Anterior cingulate cortex (tissue), 58 donors: ENCODE measurements around the gene HLA-DMB.

Experiments used
- DNase-seq, 58 donors: peaks; one replicate each; lab custom pipeline; 2025; lab: John Stamatoyannopoulos, UW

Gene HLA-DMB

GRCh38 chr6:32940656-32941213 lies at the start of gene HLA-DMB:
Gene HLA-DMB, minus strand, starts transcription at chr6:32941028. Its CDS starts 221 bp downstream, at chr6:32940807.
- DNase-seq: peak in 28 of 58 donors; percentile 12 to 86 (median 34)

DNA sequence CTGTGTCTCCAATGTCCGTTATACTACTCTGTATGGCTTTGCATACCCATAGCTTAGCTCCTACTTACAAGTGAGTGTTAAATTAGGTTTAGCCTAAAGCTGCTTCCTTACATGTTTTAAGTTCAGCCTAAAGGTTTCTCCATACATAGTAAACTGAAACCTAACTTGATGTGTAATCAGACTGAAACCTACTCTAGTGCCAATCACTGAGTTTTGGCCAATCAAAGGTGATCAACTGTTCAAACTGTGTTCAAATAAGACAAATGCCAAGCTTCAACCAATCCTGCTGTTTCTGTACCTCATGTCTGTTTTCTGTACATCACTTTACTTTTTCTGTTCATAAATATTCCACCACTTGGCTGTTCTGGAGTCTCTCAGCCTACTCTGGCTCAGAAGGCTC lies 48.5 kb upstream of the HLA-DMB start:
- no peak for DNase-seq

DNA sequence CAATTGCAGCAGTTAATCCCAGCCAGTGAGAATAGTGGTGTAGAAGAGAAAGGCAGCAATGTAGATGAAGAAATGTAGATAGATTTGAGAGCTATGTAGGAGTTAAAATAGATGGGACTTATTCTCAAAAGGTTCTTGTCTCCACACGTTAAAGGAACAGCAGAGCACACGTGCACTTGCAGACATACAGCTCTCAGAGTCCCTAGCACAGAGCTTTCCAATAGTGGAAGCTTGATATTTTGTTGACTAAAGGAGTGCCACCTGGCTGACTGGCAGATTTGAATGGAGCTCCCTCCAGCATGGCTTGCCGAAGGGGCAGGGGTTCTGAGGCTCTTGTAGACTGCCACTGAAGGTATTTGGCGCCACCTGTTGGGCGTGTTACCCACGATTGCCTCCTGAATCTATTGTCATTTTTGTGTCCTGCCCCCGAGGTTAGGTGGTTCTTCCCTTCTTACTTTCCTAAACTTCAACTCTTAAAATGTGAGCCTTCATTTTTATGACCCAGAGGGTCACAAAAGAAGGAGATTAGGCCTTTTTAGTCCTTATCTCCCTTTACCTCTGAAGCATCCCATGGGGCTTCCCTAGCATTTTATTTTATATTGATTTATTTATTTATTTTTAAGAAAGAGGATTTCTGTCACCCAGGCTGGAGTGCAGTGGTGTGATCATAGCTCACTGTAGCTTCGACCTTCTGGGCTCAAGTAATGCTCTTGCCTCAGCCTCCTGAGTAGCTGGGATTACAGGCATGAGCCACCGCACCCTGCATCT lies 44.0 kb upstream of the HLA-DMB start:
- peak in 52 of 58 donors; percentile 19 to 94 (median 66) for DNase-seq

DNA sequence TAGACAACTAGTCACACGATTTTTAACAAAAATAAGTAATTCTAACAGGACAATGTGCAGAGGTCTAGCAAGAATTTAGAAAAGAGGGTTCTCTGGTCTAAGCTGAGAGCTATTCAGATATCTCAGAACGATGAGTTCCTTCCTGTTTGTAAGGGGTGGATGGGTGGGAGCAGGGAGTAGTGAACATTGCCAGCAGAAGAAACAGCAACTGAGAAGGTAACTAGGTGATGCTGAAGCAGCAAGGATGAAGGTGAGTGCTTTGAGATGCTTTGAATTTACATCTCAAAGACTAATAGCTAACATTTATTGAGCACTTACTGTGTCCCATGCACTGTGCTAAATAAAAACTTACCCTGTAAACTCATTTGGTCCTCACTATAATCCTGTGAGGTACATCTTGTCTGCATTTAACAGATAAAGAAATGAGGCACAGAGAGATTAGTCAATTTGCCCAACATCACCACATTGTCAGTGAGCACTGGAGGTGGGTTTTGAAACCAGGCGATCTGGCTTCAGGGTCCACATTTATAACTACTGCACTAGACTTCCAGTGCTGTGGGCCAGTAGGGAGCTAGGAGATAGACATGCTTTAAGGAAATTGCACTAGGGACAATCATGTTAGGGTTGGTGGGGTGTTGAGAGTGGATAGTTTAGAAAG lies 43.3 kb upstream of the HLA-DMB start:
- DNase-seq: no peak

DNA sequence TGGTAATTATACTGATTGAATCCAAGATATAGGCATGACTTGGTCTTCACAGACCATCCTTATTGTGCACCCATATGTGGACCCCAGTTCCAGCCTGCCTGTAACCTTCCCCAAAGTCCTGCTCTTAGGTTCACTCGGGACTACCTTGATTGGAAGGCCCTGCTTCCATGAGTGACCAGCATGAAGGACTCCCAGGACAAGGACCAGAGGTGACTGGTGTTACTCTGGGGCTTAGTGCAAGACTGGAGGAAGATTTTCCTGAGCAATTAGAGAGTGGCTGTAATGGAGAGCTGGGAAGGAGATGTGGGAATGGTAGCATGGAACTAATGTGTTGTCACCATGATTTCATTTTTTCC lies 42.6 kb upstream of the HLA-DMB start:
- DNase-seq: no peak

DNA sequence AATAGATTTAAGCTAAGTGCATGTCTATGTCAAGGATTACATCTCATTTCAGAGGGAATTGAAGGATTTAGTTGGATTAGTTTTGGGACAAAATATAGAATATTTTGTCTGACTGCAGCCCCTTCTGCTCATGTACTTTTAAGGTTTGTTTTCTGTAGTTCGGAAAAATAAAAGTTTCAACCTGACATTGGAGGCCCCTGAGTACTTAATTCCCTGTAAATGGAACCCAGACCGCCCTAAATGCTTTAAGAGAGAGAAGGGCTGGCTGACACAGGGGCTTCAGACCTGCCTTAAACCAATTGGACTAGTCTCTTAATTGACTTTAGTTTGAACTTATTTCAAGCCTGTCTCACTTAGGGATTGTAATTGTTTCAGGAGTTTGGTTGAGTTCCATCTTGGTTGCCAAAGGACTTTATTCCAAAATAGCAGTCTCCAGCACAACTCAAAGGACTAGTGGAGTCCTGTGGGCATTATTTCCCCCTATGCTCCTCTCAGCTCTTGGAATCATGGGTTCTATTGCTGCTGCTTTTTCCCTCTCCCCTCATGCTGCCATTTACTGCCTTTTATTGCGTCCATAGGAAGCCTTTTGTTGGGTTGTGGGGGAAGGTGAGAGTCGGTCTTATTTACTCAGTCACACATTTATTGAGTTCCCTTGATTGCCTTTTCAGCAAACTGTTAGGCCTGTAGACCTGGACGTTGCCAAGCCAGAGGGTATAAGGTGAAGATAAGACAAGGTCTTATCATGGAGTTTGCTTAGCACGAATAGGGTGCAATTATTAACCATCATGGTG lies 42.1 kb upstream of the HLA-DMB start:
- peak in 1 of 58 donors; percentile 17 for DNase-seq

DNA sequence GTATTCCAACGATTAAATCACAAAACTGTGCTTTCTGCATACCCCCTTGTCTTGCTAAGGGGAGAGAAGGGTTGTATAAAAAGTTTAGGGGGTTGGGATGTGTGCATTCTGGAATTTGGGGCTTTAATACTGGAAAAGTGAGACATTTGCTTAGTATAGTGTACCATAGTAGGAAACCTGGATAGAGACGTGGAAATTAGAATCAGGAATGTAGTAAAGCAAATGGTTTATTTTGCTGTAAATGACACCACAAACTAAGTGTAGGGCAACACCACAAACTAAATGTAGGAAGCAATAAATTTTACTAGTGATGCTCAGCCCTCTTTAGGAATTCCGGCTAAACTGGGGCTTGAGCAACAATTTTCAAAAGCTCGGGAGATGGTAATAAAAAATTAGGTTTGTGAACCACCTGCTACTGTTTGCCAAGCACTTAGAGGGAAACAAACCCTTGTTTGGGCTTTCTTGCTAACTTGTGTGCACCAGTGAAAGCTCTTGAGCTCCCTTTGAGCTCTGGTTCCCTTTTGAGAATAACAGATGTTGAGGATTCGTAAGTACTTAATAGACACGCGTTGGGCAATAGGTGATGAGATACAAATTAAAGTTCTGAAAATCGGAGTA lies 41.4 kb upstream of the HLA-DMB start:
- DNase-seq: no peak

- DNase-seq: no peak
Observed at GRCh38 chr6:32980488-32981038, 39.7 kb upstream of the HLA-DMB start.

DNA sequence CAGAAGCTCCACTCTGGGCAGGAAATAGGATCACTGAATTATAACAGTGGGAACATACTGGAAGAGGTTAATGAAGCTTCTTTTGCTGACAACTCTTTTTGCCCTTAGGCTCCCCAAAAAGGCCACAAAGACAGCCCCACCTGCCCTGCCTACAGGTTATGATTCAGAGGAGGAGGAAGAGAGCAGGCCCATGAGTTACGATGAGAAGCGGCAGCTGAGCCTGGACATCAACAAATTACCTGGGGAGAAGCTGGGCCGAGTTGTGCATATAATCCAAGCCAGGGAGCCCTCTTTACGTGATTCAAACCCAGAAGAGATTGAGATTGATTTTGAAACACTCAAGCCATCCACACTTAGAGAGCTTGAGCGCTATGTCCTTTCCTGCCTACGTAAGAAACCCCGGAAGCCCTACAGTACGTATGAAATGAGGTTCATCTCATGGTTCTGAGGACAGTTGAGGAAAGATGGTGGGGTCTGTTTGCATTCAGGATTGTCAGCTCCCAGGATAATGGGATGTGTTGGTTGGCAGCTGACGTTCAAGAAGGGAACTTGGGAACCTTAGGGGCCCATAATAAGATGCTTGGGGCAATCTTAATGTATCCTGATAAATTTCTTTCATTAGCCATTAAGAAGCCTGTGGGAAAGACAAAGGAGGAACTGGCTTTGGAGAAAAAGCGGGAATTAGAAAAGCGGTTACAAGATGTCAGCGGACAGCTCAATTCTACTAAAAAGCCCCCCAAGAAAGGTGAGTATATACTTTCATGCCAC lies 39.1 kb upstream of the HLA-DMB start:
- no peak for DNase-seq

DNA sequence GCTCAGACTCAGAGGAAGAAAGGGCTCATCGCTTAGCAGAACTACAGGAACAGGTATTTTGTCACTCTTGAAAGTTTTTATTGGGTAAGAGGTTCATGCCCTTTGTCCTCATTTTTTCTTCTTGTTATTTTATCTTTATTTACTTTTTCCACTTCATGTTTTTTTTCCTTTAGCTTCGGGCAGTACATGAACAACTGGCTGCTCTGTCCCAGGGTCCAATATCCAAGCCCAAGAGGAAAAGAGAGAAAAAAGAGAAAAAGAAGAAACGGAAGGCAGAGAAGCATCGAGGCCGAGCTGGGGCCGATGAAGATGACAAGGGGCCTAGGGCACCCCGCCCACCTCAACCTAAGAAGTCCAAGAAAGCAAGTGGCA lies 37.1 kb upstream of the HLA-DMB start:
- no peak for DNase-seq

DNA sequence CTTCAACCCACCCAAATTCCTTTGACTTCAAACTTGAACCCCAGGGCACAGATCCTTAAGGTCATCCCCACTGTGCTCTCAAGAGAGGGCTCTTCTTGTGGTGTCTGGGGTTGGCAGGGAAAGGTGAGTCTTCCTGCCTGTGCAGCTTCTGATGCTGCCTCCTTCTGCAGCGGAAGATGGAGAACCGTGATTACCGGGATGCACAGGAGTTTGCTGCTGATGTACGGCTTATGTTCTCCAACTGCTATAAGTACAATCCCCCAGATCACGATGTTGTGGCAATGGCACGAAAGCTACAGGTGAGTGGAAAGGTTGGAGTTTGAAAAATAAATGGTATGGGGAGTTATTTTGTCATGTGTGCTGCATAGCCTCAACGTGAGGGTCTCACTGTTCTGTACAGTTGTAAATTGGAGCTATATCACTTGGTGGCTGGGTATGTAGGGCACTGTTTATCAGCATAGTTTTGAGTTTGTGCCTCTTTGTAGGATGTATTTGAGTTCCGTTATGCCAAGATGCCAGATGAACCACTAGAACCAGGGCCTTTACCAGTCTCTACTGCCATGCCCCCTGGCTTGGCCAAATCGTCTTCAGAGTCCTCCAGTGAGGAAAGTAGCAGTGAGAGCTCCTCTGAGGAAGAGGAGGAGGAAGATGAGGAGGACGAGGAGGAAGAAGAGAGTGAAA lies 36.6 kb upstream of the HLA-DMB start:
- no peak for DNase-seq

DNA sequence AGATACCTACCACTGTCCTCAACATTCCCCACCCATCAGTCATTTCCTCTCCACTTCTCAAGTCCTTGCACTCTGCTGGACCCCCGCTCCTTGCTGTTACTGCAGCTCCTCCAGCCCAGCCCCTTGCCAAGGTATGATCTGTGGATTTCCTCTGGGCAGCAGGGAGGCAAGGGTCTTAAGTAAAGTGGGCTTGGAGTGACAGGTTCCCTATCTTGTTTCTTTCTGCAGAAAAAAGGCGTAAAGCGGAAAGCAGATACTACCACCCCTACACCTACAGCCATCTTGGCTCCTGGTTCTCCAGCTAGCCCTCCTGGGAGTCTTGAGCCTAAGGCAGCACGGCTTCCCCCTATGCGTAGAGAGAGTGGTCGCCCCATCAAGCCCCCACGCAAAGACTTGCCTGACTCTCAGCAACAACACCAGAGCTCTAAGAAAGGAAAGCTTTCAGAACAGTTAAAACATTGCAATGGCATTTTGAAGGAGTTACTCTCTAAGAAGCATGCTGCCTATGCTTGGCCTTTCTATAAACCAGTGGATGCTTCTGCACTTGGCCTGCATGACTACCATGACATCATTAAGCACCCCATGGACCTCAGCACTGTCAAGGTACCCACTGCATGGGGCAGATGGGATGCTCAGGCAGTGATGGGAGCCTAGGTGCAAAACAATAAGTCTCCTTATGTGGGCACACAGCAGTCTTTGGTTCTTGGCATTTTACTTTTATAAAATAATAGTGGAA lies 35.7 kb upstream of the HLA-DMB start:
- no peak for DNase-seq

- no peak for DNase-seq
Observed at GRCh38 chr6:32975886-32976285, 35.1 kb upstream of the HLA-DMB start.

- DNase-seq: peak in 1 of 58 donors; percentile 12
Observed at GRCh38 chr6:32974541-32975308, 33.9 kb upstream of the HLA-DMB start.

GRCh38 chr6:32974016-32974333 lies 33.1 kb upstream of the HLA-DMB start:
- no peak for DNase-seq

DNA sequence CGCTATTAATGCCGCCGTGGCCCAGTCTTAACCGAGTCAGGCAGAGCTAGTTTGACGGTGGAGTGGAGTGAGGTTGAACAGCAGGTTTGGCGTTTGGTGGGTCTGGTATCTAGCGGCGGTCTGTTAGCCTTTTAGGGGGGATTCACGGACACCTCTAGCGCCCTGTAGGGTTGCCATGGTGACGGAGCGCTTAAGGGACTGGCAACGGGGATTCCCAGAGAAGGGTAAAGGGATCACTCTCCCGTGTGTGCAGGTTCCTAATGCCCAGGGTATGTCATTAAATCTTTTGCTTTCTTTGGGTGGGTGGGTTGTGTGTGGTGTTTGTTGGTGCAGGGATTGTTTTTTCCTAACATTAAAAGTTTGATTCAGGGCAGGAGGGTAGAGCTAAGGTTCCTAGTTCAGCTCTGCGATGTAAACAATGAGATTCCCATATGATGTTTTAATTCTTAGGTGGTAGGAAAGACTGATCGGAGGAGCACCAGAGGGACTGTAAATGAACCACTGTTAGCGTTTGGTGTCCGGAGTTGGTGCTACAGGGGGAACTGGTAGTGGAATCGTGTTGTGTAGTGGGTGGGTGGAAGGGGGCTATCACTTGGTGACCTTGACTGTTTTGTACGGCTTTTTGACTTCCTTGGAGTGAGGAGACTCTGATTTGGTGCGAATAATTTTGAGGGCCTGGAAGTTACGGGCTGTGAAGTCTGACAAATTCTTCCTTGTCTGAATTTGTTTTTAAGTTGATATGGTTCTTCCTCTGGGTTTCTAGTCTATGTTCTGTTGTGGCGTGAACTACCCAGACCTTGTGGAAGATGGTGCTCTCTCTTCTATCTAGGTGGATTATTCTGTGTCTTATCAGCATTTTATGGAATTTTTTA lies 32.6 kb upstream of the HLA-DMB start:
- DNase-seq: peak in 4 of 58 donors; percentile 15 to 39 (median 32)
